GM19099 (cell line): ENCODE measurements around the gene TMEM213.

Experiments
- POLR2A ChIP-seq: IDR thresholded peaks from 3 replicates; pipeline ENCODE4 v1.6.1; 2011; ENCODE audit warnings: low read depth; ENCODE audit not compliant: insufficient read length; ENCODE audit errors: extremely low read depth

Gene TMEM213

GRCh38 chr7:138876326-138876725 lies 78.5 kb downstream of the TMEM213 start:
- no peak for TF ChIP-seq POLR2A

GRCh38 chr7:138878051-138878450 lies 80.3 kb downstream of the TMEM213 start:
- TF ChIP-seq POLR2A = no peak

GRCh38 chr7:138878856-138879255 lies 81.1 kb downstream of the TMEM213 start:
- no peak for TF ChIP-seq POLR2A

- TF ChIP-seq POLR2A = no peak
These were observed 81.6 kb downstream of the TMEM213 start for GRCh38 chr7:138879356-138879755.

DNA sequence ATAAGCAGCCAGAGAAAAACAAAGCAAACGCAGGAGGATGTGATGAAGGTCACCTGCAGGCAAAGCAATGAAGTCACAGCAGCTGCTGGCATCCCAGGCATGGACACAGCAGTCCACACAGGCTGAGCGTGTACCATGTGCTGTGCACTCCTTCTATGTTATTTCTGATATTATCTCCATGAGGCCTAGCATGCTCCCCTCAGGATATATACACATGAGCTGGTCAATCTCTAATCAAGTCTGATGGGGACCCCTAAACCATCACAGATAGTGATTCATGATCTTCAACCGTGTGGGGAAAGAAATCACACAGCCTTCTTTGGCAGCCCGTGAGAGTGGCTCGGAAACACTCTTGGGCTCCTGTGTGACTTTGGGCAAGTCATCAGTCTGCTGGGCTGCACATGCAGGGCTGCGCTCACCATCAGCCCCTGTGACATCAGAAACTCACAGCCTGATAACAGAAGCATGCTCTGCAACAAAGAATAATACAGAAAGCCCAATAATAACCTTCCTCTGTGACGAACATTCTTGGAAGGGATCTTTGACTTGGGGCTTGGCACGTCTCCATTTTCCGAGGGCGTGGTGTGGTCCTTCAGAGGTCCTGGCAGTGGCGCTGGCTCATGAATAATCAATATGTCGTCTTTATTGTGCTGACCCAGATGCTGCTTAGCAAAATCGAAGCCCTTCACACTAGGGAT lies 83.2 kb downstream of the TMEM213 start:
- no peak for TF ChIP-seq POLR2A

- no peak for TF ChIP-seq POLR2A
These were observed 83.9 kb downstream of the TMEM213 start for GRCh38 chr7:138881579-138882188.

GRCh38 chr7:138882249-138882648 lies 84.5 kb downstream of the TMEM213 start:
- no peak for TF ChIP-seq POLR2A

DNA sequence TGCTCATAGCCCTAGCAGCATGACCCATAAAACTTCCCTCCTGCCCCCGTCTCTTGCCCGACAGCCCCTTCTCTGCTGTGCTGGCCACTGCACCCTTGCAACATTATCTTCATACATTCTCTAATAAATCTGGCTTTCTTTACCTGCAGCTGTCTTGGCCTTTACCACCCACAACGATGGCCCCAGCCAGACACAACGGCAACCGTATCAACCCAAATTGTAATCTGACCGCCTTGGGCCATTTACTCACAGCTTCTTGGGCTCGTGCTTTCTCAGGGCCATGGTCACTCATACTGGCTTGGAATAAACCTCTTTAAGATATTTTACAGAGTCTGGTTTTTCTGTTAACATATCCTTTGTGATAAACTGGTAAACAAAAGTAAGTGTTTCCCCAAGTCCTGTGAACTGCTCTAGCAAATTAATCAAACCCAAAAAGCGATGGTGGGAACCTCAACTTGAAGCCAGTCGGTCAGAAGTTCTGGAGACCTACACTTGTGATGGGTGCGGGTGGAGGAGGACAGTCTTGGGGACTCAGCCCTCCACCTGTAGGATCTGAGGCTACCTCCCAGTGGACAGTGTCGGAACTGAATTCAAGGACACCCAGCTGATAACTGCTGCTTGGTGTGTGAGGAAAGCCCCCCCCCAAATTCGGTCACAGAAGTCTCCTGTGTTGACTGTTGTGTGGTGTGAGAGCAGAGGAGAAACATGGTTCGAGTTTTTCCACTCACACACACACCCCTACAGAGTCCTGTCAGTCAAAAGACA lies 87.8 kb downstream of the TMEM213 start:
- TF ChIP-seq POLR2A = no peak

DNA sequence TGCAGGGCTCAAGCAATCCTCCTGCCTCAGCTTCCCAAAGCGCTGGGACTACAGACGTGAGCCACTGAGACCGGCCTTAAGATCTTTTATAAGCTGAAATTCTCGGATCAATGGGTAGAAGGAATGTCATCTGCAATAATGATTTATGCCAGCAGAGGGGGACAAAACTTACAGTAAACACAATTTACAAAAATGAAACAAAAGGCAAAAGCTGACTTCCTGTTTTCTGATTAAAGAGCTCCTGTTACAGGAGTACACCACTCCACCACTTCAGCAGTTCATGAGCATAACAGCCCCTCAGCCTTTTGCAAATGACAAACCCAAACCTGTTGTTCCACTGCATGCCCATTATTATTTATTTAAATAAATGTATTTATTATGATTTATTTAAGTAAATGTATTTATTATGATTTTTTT lies 88.7 kb downstream of the TMEM213 start:
- no peak for TF ChIP-seq POLR2A

DNA sequence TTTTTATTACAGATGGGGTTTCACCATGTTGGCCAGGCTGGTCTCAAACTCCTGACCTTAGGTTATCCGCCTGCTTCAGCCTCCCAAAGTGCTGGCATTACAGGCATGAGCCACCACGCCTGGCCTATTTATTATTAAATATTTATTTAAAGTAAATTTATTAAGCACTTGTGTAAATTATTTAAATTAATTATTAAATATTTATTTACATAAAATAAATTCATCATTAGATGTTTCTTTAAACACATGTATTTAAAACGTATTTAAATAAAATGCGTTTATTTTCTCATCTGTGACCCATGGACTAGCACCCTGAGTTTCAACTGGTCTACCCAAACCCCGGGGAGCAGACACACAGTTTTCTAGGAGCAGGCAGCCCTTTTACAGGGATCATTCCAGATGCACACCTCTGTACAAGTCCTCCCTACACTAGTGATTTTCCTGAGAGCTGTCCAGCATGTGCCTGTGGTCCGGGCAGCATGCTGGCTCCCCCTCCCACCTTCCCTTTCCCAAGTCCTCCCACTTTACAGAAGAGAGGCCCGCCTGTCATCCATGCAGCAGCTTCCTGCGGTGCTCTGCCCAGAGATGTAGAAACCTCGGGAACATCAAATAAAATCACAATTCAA lies 89.4 kb downstream of the TMEM213 start:
- TF ChIP-seq POLR2A = no peak
